Endodermal cell (in vitro differentiated cells): ENCODE results near the gene OR51I1. TPM values are rescaled to one million over a fixed set of nuclear protein-coding genes. Genes with fewer than 3 reads are reported as not detected.

Experiments used
- DNase-seq: peaks from one replicate; pipeline ENCODE4 v3.0.0-alpha.2; 2017
- H3K27ac ChIP-seq: 2 replicates; pipeline ENCODE4 v1.5.1; 2013; ENCODE audit warnings: mild to moderate bottlenecking, low read depth, low read length, moderate library complexity
- H3K27me3 ChIP-seq: 2 replicates; pipeline ENCODE4 v1.6.1; 2013; ENCODE audit warnings: mild to moderate bottlenecking, low read length, moderate library complexity; ENCODE audit not compliant: insufficient read depth, control insufficient read depth, poor library complexity, severe bottlenecking
- H3K36me3 ChIP-seq: 2 replicates; pipeline ENCODE4 v1.7.0; 2013; ENCODE audit warnings: mild to moderate bottlenecking, low read length, moderate library complexity; ENCODE audit not compliant: control insufficient read depth, insufficient read depth
- H3K4me1 ChIP-seq: one replicate; pipeline ENCODE4 v1.7.0; 2013; ENCODE audit warnings: low read length; ENCODE audit not compliant: control insufficient read depth, insufficient read depth
- H3K4me3 ChIP-seq: 2 replicates; pipeline ENCODE4 v1.5.1; 2013; ENCODE audit warnings: mild to moderate bottlenecking, low read length, moderate library complexity
- H3K9ac ChIP-seq: 2 replicates; pipeline ENCODE4 v1.6.1; 2013; ENCODE audit warnings: mild to moderate bottlenecking, low read length, moderate library complexity; ENCODE audit not compliant: poor library complexity, severe bottlenecking; ENCODE audit errors: extremely low read depth
- H3K9me3 ChIP-seq: 2 replicates; pipeline ENCODE4 v1.6.1; 2013; ENCODE audit warnings: mild to moderate bottlenecking, low read length, moderate library complexity; ENCODE audit not compliant: control insufficient read depth
- H3K27ac Mint-ChIP-seq: 2 replicates; pipeline ENCODE4 v1.8.0; 2020; ENCODE audit warnings: mixed read lengths
- H3K27me3 Mint-ChIP-seq: 2 replicates; pipeline ENCODE4 v1.8.0; 2021; ENCODE audit warnings: mild to moderate bottlenecking, mixed read lengths; ENCODE audit not compliant: insufficient read depth
- H3K36me3 Mint-ChIP-seq: 2 replicates; pipeline ENCODE4 v1.8.0; 2020; ENCODE audit warnings: low read depth, mixed read lengths
- H3K4me1 Mint-ChIP-seq: 2 replicates; pipeline ENCODE4 v1.8.0; 2020; ENCODE audit warnings: mixed read lengths
- H3K4me3 Mint-ChIP-seq: 2 replicates; pipeline ENCODE4 v1.8.0; 2020; ENCODE audit warnings: mild to moderate bottlenecking, moderate library complexity, mixed read lengths
- H3K9me3 Mint-ChIP-seq: 2 replicates; pipeline ENCODE4 v1.8.0; 2020; ENCODE audit warnings: mild to moderate bottlenecking, mixed read lengths
- WGBS, 2 experiments: methylation state at CpG; one replicate each; pipeline versions ENCODE4 v1.1.5 to v1.1.7; 2013; ENCODE audit warnings: missing lambda C conversion rate in 2 of 2, mixed read lengths in 1 of 2; ENCODE audit not compliant: insufficient coverage in 1 of 2, insufficient read length in 1 of 2; 5-methylcytosine and 5-hydroxymethylcytosine counted together
- long read RNA-seq, 4 experiments: library from polyadenylated mRNA in 2 of 4; library from RNA in 1 of 4; library from capped mRNA in 1 of 4; stranded (forward) in 3 of 4; unstranded in 1 of 4; transcript quantifications; one replicate each; pipeline ENCODE4 v2.0.0, GENCODE V29; 2020 to 2021; ENCODE audit warnings: inconsistent platforms in 1 of 4
- polyA plus RNA-seq, 2 experiments: library from polyadenylated mRNA; stranded (reverse); fragments of 50-300 nt; gene quantifications; one replicate each; pipeline ENCODE4 v1.2.3, GENCODE V29; 2013
- total RNA-seq, 2 donors: library from RNA; stranded (reverse); fragmentation: NEBNext Ultra II Directional in 1 of 2; extraction: Animal tissue kit (Norgen Biotek cat#: 25700) in 1 of 2; gene quantifications; 2 replicates in 1 of 2; 3 replicates in 1 of 2; pipeline ENCODE4 v1.2.1, GENCODE V29; 2021
- TF ChIP-seq, protein P1 (sequence below): fragments of 200-600 bp; sonication (generic); conservative IDR thresholded peaks from 2 replicates; pipeline ENCODE4 v1.5.0; 2021; ENCODE audit warnings: antibody characterized with exemption, mild to moderate bottlenecking

The OR51I1 gene, protein sequence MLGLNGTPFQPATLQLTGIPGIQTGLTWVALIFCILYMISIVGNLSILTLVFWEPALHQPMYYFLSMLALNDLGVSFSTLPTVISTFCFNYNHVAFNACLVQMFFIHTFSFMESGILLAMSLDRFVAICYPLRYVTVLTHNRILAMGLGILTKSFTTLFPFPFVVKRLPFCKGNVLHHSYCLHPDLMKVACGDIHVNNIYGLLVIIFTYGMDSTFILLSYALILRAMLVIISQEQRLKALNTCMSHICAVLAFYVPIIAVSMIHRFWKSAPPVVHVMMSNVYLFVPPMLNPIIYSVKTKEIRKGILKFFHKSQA
- not detected for total RNA-seq
- polyA plus RNA-seq (2013, experiment 1 of 2): not detected
- polyA plus RNA-seq (2013, experiment 2 of 2): not detected
- long read RNA-seq, experiment 1: 0 reads
- long read RNA-seq, experiment 2: 0 reads
- long read RNA-seq, experiment 3: 0 reads
- long read RNA-seq, experiment 4: 0 reads

DNA sequence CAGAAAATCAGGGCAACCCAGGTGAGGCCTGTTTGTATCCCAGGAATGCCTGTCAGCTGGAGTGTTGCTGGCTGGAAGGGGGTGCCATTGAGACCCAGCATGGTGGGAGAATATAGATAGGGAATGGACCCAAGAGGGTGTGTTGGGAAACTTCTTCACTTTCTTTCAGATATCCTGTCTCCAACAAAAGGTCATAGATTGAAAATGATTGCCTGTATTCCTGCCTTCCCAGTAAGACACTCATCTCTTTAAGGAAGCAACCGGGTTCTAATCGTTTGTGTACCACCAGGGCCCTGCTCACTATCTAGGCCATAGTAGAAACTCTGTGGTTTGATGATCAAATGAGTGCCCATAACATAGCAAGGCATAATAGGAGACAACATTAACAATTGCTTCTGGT lies at the start of gene OR51I1:
Gene OR51I1, minus strand, starts transcription at position 101 of the 400 bp plus-strand sequence. Its CDS starts 0 bp downstream, at position 101.
- no peaks in the 10 kb centered on the region for H3K9me3 Mint-ChIP-seq
- no peaks in the 10 kb centered on the region for H3K27me3 Mint-ChIP-seq
- Histone ChIP-seq H3K4me3 (no peak within 1 kb of the TSS), H3K9ac (no peak within 1 kb of the TSS), H3K27me3 (peaks cover 7% of the 10 kb centered on the region), H3K36me3 (no peaks in the 10 kb centered on the region), H3K4me1 (no peaks in the 10 kb centered on the region), H3K27ac (no peak within 1 kb of the TSS), H3K9me3 (no peaks in the 10 kb centered on the region)
- peaks cover 29% of the 10 kb centered on the region for H3K4me1 Mint-ChIP-seq
- 58% methylated on average over 2 of the region's 2 CpGs; no CpG with 5 or more reads in 1 of the 2 experiments for WGBS, 2 experiments
- no peak for DNase-seq
- TF ChIP-seq, protein P1, sequence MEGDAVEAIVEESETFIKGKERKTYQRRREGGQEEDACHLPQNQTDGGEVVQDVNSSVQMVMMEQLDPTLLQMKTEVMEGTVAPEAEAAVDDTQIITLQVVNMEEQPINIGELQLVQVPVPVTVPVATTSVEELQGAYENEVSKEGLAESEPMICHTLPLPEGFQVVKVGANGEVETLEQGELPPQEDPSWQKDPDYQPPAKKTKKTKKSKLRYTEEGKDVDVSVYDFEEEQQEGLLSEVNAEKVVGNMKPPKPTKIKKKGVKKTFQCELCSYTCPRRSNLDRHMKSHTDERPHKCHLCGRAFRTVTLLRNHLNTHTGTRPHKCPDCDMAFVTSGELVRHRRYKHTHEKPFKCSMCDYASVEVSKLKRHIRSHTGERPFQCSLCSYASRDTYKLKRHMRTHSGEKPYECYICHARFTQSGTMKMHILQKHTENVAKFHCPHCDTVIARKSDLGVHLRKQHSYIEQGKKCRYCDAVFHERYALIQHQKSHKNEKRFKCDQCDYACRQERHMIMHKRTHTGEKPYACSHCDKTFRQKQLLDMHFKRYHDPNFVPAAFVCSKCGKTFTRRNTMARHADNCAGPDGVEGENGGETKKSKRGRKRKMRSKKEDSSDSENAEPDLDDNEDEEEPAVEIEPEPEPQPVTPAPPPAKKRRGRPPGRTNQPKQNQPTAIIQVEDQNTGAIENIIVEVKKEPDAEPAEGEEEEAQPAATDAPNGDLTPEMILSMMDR: no peak
- no peaks in the 10 kb centered on the region for H3K36me3 Mint-ChIP-seq
- no peak within 1 kb of the TSS for H3K4me3 Mint-ChIP-seq
- H3K27ac Mint-ChIP-seq: no peak within 1 kb of the TSS

DNA sequence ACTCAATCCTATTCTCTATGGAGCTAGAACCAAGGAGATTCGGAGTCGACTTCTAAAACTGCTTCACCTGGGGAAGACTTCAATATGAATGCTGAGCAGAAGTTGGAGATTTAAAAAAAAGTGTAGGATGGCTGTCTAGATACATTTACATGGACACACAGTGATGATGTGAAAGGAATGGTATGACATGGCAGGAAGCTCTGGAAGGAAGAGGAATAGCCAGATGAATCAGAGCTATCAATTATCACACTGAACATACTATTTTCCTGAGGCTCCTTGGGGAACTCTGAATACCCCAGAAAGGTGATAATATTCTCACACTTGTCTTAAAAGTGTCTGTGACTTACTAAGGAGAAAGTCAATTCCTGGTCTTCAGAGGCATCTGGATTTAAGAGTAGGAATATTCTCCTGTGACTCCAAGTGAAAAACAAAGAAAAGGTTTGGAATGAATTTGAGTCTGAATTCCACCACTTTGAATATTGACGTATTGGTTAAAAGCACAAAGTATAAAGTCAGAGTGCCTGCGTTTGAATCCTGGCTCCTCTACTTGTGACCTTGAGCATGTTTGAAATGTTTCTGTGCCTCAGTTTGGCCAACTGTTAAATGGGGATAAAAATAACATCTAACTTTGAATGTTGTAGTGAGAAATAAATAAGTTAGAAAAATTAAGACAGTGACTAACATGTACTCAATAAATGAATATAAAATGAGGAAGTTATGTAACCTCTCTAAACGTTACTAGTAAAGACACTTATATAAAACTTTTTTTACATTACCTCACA lies 48.5 kb upstream of the OR51I1 start:
- no peaks in the 10 kb centered on the region for H3K4me1 ChIP-seq
- H3K9me3 ChIP-seq: no peaks in the 10 kb centered on the region
- no peak overlapping the region for H3K9ac ChIP-seq
- 50 to 69% methylated on average over 2 to 4 of the region's 5 CpGs for whole genome bisulfite sequencing, 2 experiments
- Mint-ChIP-seq H3K27me3 (no peaks in the 10 kb centered on the region), H3K4me1 (no peaks in the 10 kb centered on the region), H3K9me3 (no peaks in the 10 kb centered on the region), H3K36me3 (no peaks in the 10 kb centered on the region), H3K4me3 (no peak overlapping the region), H3K27ac (no peak overlapping the region)
- H3K36me3 ChIP-seq: no peaks in the 10 kb centered on the region
- no peak overlapping the region for H3K4me3 ChIP-seq
- H3K27me3 ChIP-seq: no peaks in the 10 kb centered on the region
- no peak for DNase-seq
- TF ChIP-seq, protein P1: no peak
- no peak overlapping the region for H3K27ac ChIP-seq

DNA sequence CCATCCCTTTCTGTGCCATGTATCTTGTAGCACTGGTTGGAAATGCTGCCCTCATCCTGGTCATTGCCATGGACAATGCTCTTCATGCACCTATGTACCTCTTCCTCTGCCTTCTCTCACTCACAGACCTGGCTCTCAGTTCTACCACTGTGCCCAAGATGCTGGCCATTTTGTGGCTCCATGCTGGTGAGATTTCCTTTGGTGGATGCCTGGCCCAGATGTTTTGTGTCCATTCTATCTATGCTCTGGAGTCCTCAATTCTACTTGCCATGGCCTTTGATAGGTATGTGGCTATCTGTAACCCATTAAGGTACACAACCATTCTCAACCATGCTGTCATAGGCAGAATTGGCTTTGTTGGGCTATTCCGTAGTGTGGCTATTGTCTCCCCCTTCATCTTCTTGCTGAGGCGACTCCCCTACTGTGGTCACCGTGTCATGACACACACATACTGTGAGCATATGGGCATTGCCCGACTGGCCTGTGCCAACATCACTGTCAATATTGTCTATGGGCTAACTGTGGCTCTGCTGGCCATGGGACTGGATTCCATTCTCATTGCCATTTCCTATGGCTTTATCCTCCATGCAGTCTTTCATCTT lies 47.6 kb upstream of the OR51I1 start:
- Mint-ChIP-seq H3K36me3 (no peaks in the 10 kb centered on the region), H3K9me3 (no peaks in the 10 kb centered on the region), H3K27ac (no peak overlapping the region), H3K27me3 (no peaks in the 10 kb centered on the region), H3K4me1 (no peaks in the 10 kb centered on the region), H3K4me3 (no peak overlapping the region)
- H3K4me3 ChIP-seq: no peak overlapping the region
- H3K4me1 ChIP-seq: no peaks in the 10 kb centered on the region
- no peaks in the 10 kb centered on the region for H3K36me3 ChIP-seq
- H3K27me3 ChIP-seq: no peaks in the 10 kb centered on the region
- no peak for DNase-seq
- TF ChIP-seq, protein P1: no peak
- H3K27ac ChIP-seq: no peak overlapping the region
- no peak overlapping the region for H3K9ac ChIP-seq
- WGBS, 2 experiments: 94 to 100% methylated on average over 4 of the region's 4 CpGs
- no peaks in the 10 kb centered on the region for H3K9me3 ChIP-seq
